Activated gamma-delta T cell treated with Interleukin-2 at 50 U/mL for 16 hours (primary cell): ENCODE results near the gene HYCC1.
"Not testable (repeated sequence)": the region's sequence is repeated elsewhere in the genome, so short reads cannot be mapped to it uniquely, and the experiment has no call there.

Source experiments
- DNase-seq: peaks from one replicate; pipeline ENCODE4 v3.0.0-alpha.2; 2020

The HYCC1 gene

GRCh38 chr7:23013715-23014649 lies at the start of gene HYCC1:
Gene HYCC1 (minus strand): TSS chr7:23014130. CDS start chr7:22991111, 23,019 bp downstream.
- peak; percentile 98 for DNase-seq

DNA sequence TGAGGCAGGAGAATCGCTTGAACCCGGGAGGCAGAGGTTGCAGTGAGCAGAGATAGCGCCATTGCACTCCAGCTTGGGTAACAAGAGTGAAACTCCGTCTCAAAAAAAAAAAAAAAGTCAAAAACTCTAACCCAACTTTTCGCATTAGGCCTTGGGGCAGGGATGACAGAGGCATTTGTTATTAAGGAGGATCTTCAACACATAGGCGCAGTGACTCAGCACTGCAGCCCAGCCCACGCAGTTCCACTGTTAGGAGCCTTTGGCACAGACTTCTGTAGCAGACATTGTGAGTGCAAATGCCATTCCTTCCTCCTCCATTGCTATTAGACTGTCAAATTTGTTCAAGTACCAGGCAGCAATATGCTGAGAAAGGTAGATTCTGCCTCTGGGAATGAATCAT lies 48.5 kb upstream of the HYCC1 start:
- no peak for DNase-seq

DNA sequence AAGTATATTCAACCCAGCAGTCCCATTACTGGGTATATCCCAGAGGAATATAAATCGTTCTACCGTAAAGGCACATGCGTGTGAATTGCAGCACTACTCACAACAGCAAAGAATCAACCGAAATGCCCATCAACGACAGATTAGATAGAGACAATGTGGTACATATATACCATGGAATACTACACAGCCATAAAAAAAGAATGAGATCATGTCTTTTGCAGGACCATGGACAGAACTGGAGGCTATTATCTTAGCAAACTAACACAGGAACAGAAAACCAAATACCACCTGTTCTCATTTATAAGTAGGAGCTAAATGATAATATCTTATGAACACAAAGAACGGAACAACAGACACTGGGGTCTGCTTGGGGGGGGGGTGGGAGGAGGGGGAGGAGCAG lies 47.4 kb upstream of the HYCC1 start:
- no peak for DNase-seq

DNA sequence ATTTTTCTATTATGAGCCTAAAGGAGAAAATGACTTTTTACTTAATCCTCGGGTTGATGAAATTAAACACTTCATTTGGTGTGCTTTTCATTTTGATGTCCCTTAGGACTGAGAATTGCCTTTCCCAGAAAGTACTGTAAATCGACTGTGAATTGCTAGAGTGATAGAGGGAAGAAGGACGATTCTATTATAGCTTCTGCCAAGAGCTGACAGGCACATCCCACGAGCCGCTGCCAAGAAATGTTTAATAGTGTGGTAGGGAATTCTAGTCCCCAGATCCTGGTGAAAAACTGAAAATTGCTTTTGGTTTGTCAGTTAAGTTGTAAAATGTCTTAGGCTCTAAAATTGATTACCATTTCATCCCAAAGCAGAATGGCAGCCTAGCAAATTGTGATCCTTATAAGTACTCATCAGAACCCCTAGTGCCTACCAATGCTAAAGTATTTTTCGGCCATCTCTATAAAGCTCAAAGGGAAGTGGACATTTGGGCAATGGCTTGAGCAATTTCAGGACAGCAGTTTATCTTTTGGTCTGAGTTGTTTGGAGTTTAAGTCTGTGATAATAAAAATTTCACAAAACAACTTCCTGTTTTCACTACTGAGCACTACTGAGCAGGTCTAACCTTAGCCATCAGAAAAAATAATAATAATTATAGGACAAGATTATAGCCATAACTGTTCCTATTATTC lies 44.6 kb upstream of the HYCC1 start:
- no peak for DNase-seq

DNA sequence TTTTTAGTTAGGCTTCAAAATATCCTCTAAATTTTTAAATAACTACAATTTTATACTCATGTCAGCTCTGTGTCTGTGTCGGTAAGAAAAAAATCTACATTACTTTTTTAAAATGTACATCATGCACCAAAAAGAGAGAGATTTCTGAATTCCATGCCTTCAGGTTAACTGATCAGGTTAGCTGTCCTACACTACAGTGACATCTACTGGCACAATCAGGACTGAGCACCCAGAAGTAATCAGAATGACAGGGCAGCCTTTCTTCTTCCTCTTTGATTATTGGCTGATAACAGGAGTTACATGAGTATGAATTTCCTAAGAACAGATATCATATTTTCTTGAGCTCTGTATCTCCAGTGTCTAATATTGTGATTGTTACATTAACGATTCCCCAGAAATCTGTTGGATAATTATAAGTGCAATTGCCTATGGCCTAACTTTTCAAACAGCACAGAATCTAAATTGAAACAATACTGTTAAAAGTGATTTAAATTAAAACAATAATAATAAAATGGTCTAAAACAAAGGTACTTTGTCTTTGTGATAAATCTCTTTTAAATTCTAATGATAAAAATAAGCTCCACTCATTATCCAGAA lies 41.8 kb upstream of the HYCC1 start:
- DNase-seq, result peak; percentile 53

DNA sequence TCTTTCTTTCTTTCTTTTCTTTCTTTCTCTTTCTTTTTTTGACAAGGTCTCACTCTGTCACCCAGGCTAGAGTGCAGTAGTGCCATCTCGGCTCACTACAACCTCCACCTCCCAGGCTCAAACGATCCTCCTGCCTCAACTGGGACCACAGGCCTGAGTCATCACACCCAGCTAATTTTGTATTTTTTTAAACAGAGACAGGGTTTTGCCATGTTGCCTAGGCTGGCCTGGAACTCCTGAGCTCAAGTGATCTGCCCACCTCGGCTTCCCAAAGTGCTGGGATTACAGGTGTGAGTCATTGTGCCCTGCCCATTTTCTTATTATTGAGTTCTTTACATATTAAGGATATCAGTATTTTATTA lies 37.2 kb upstream of the HYCC1 start:
- DNase-seq, result not testable (repeated sequence)

GRCh38 chr7:23046336-23046735 lies 32.4 kb upstream of the HYCC1 start:
- not testable (repeated sequence) for DNase-seq

GRCh38 chr7:23045086-23045485 lies 31.2 kb upstream of the HYCC1 start:
- not testable (repeated sequence) for DNase-seq

DNA sequence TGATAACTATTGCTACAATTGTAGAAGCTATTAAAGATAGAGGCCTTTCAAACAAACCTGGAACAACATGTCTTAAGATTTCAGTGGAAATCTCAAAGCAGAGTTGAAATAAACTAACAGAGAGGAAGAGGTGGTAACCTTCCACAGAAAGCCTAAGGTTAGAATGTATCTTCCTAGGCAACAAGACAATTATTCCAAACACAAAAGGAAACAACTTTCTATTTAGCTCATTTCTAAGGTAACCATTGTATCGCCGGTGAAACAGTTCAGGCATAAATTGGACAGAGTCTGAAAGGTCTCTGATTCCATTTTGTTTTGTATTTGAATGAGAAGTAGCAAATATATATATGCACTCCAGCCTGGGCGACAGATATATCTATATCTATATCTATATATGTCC lies 30.7 kb upstream of the HYCC1 start:
- DNase-seq, result no peak

GRCh38 chr7:23043441-23043840 lies 29.5 kb upstream of the HYCC1 start:
- DNase-seq, result no peak

DNA sequence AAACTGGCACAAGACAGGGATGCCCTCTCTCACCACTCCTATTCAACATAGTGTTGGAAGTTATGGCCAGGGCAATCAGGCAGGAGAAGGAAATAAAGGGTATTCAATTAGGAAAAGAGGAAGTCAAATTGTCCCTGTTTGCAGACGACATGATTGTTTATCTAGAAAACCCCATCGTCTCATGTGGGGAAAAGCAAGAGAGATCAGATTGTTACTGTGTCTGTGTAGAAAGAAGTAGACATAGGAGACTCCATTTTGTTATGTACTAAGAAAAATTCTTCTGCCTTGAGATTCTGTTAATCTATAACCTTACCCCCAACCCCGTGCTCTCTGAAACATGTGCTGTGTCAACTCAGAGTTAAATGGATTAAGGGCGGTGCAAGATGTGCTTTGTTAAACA lies 25.7 kb upstream of the HYCC1 start:
- not testable (repeated sequence) for DNase-seq

DNA sequence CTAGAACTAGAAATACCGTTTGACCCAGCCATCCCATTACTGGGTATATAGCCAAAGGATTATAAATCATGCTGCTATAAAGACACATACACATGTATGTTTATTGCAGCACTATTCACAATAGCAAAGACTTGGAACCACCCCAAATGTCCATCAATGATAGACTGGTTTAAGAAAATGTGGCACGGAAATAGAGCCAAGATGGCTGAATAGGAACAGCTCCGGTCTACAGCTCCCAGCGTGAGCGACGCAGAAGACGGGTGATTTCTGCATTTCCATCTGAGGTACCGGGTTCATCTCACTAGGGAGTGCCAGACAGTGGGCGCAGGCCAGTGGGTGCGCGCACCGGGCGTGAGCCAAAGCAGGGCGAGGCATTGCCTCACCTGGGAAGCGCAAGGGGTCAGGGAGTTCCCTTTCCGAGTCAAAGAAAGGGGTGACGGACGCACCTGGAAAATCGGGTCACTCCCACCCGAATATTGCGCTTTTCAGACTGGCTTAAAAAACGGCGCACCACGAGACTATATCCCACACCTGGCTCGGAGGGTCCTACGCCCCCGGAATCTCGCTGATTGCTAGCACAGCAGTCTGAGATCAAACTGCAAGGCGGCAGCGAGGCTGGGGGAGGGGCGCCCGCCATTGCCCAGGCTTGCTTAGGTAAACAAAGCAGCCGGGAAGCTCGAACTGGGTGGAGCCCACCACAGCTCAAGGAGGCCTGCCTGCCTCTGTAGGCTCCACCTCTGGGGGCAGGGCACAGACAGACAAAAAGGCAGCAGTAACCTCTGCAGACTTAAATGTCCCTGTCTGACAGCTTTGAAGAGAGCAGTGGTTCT lies 21.8 kb upstream of the HYCC1 start:
- DNase-seq, result not testable (repeated sequence)

GRCh38 chr7:23027261-23027660 lies 13.3 kb upstream of the HYCC1 start:
- no peak for DNase-seq

DNA sequence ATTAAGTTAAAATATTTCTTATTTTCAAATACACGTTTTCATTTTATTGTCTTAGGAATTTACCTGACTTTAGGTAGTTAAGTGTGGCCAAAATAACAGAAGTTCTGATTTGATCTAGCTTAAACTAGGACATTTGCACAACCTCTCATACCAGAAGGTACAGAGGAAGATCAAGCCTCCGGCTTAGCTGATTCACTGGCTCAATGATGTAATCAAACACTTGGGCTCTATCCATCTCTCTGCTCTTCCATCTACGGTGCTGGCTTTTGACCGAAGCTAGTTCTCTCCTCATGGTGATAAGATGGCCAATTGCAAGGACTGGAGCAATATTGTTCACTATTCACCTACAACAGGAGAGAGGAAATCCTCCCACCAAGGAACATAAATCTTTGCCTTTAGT lies 12.2 kb upstream of the HYCC1 start:
- DNase-seq, result no peak

GRCh38 chr7:23024454-23024853 lies 10.5 kb upstream of the HYCC1 start:
- DNase-seq, result no peak

DNA sequence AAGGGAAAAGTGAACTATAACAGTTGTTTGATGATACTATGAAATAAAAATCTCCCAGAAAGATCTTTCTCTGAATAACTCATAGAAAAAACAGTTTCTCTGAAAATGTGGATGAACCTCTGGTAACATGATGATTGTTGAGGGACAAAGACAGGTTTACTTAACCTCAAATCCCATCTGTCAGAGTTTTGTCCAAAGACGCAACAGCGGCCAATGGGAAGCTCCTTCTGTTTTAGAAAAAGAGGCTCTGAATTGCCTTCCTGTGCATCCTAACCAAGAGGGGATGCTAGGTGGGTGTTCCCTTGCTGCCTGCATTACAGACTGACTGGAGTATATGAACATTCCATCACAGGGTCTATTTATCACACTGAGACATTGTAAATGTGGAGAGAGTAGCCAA lies 8.9 kb upstream of the HYCC1 start:
- no peak for DNase-seq

DNA sequence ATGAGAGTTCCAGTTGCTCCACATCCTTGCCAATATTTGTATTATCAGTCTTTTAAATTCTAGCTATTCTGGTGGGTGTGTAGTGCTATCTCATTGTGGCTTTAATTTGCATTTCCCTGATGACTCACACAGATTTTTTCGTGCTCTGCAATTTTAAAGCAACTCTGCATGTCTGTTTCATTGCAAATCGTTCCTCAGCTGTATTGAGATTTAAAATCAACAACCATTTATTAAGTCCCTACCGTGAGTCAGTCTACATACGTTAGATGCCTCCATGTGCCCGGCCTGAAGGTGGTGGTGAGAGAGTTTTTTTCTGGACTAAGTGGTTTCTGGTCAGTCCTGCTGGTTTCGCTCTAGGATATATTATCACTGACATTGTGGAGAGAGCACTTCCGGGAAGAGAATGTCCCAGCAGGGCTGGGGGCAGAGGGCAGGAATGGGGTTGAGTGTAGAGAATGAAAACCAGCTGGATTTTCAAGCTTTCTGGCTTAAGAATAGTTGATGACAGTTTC lies 8.4 kb upstream of the HYCC1 start:
- DNase-seq, result no peak

GRCh38 chr7:23021596-23021995 lies 7.7 kb upstream of the HYCC1 start:
- DNase-seq, result no peak

DNA sequence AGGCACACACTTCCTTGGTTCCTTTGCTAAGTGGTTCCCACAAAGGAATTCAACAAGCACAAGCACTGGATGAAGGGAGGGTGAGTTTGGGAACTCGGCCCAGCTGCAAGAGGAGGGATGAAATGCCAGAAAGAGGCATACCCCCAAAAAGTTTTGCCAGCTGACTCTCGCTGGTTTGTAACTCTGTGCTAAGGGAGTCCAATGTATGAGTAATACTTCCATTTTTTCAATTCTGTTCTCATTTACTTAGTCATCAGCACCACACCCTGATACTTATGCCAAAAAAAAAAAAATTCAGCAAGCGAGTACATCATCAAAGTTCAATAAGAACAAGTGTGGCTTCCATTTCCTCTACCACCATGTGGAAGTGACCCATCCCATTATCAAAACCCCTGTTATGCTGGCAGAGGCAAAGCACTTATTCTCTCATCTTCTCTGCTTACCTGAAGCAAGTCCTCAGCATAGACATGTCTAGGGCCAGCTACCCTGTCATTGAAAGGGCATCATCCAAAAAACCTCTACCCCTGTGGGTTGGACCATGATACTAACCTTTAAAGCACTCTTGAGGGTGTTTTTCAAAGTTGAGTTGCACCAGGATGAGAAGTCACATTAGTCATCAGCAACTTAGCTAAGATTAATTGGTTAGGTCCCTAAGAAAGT lies 6.9 kb upstream of the HYCC1 start:
- DNase-seq, result no peak

DNA sequence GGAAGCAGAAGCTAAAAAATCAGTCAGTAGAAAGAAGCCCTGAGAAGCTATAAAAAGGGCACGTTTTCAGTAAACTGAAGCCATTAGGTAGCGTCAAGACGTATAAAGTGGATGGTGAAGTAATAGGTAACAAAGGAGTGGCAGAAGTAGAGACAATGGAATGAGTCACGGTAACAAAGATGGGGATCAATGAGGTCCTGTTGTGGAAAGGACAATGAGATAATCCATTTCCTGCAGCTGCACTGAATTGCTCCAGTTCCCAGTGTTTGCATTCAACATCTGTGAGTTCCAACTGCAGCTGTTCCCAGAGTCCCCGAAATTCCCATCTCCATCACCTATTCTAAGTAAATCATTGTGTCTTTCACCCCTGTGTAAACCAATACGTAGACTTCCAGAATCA lies 4.8 kb upstream of the HYCC1 start:
- DNase-seq, result no peak

GRCh38 chr7:23017309-23017708 lies 3.4 kb upstream of the HYCC1 start:
- no peak for DNase-seq
